Measurements from ENCODE around the gene ROCK2. TPM values are rescaled to one million over a fixed set of nuclear protein-coding genes. Genes with fewer than 3 reads are reported as not detected.
A peak's percentile ranks its signal among the peaks of the same experiment; 100 is the strongest.

ROCK2 gene
- total and polyA plus RNA-seq, 3 donors from 2014 or later = 4.6 to 33.7 (median 31.3) TPM

GRCh38 chr2:11371092-11371937 is 26.9 kb upstream of the ROCK2 start:
- no peak overlapping the region for H3K4me3 ChIP-seq
- no peak overlapping the region for H3K27ac ChIP-seq
- peaks cover 16% of the 10 kb centered on the region for H3K4me1 ChIP-seq
- H3K9me3 ChIP-seq = no peaks in the 10 kb centered on the region
- H3K36me3 ChIP-seq (ENCODE audit: low read depth, missing control alignments) = no peaks in the 10 kb centered on the region
- TF ChIP-seq, protein P1, sequence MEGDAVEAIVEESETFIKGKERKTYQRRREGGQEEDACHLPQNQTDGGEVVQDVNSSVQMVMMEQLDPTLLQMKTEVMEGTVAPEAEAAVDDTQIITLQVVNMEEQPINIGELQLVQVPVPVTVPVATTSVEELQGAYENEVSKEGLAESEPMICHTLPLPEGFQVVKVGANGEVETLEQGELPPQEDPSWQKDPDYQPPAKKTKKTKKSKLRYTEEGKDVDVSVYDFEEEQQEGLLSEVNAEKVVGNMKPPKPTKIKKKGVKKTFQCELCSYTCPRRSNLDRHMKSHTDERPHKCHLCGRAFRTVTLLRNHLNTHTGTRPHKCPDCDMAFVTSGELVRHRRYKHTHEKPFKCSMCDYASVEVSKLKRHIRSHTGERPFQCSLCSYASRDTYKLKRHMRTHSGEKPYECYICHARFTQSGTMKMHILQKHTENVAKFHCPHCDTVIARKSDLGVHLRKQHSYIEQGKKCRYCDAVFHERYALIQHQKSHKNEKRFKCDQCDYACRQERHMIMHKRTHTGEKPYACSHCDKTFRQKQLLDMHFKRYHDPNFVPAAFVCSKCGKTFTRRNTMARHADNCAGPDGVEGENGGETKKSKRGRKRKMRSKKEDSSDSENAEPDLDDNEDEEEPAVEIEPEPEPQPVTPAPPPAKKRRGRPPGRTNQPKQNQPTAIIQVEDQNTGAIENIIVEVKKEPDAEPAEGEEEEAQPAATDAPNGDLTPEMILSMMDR (IDR thresholded peaks at IDR 0.05) = no peak
- intact Hi-C loops (cut with DNase I; ENCODE audit: low total_unique reads) = no loop called here
- WGBS, 2 donors = 95 to 96% methylated on average over 14 to 17 of the region's 17 CpGs
- no peak for DNase-seq
- H3K27me3 ChIP-seq = no peaks in the 10 kb centered on the region

- TF ChIP-seq, protein P1 (IDR thresholded peaks at IDR 0.05) = no peak
- TF ChIP-seq POLR2A (IDR thresholded peaks at IDR 0.05) = no peak
- DNase-seq = no peak
- H3K27ac ChIP-seq = no peak overlapping the region
- intact Hi-C loops (cut with DNase I; ENCODE audit: low total_unique reads) = no loop called here
- H3K36me3 ChIP-seq (ENCODE audit: low read depth, missing control alignments) = no peaks in the 10 kb centered on the region
- H3K4me1 ChIP-seq = peaks cover 16% of the 10 kb centered on the region
- 86% methylated on average over 10 of the region's 10 CpGs for WGBS, 2 donors
- H3K27me3 ChIP-seq = no peaks in the 10 kb centered on the region
- H3K9me3 ChIP-seq = no peaks in the 10 kb centered on the region
- H3K4me3 ChIP-seq = no peak overlapping the region
Observed at GRCh38 chr2:11370377-11371091, 26.1 kb upstream of the ROCK2 start.

DNA sequence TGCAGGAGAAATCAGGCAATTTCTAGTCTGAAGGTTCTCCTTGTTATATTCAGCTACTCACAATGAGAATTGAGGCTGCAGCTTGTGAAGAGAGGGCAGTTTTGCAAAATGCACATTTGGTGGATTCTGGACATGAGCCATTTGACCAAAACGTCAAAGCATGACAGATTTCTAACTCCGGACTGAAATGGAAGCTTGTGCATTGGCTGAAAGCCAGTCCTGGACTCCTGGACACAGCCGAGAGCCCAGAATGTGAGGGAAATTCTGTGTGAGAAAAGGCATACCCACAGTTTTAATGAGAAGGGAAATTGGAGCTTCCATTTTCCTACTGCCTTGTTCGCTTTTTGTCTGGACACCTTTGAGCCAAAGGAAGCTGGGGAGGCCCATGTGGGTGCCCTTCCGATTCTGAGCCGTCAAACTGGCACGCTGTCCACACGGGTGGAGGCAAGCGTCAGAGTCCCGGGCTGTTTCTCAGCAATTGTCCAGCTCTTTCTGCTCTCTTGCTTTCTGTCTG is 23.7 kb upstream of the ROCK2 start:
- 41 to 47% methylated on average over 10 of the region's 10 CpGs for WGBS, 2 donors
- intact Hi-C loops (cut with DNase I; ENCODE audit: low total_unique reads) = no loop called here
- DNase-seq = no peak
- H3K4me1 ChIP-seq = peaks cover 4% of the 10 kb centered on the region
- no peaks in the 10 kb centered on the region for H3K36me3 ChIP-seq (ENCODE audit: low read depth, missing control alignments)
- H3K4me3 ChIP-seq = no peak overlapping the region
- H3K27ac ChIP-seq = peak overlapping the region in 1 of 2 donors; percentile 41
- no peak for TF ChIP-seq POLR2A (IDR thresholded peaks at IDR 0.05)
- TF ChIP-seq, protein P1 (IDR thresholded peaks at IDR 0.05) = no peak
- no peaks in the 10 kb centered on the region for H3K9me3 ChIP-seq
- no peaks in the 10 kb centered on the region for H3K27me3 ChIP-seq

- Histone ChIP-seq H3K27me3 (no peaks in the 10 kb centered on the region), H3K36me3 (ENCODE audit: low read depth, missing control alignments) (no peaks in the 10 kb centered on the region), H3K4me3 (no peak overlapping the region), H3K9me3 (no peaks in the 10 kb centered on the region), H3K27ac (no peak overlapping the region), H3K4me1 (peaks cover 4% of the 10 kb centered on the region)
- no peak for DNase-seq
- intact Hi-C loops (cut with DNase I; ENCODE audit: low total_unique reads) = no loop called here
- TF ChIP-seq, protein P1 (IDR thresholded peaks at IDR 0.05) = no peak
- no peak for TF ChIP-seq POLR2A (IDR thresholded peaks at IDR 0.05)
- WGBS, 2 donors = 69 to 89% methylated on average over 1 of the region's 1 CpG
Observed at GRCh38 chr2:11367170-11367730, 22.8 kb upstream of the ROCK2 start.
